ENCODE results near the gene USP20.
"Not testable (repeated sequence)": the region's sequence is repeated elsewhere in the genome, so short reads cannot be mapped to it uniquely, and the experiment has no call there.

Gene USP20

DNA sequence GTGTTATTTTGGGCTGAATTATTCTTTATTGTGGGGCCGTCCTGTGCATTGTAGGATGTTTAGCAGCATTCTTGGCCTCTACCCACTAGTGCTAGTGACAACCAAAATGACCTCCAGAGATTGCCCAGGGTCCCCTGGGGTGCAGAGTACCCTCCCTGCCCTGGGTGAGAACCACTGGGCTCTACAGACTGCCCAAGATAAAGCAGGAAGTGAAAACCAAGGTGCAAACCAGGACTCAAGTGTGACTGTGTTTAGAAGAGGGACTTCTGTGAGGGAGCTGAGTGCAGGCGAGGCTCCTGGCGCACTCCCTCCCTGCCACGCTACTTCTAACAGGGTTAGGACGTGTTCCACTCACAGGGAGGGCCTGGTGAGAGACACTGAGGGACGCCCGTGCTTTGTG, 41.6 kb downstream of the USP20 start:
- DNase-seq = no peak

DNA sequence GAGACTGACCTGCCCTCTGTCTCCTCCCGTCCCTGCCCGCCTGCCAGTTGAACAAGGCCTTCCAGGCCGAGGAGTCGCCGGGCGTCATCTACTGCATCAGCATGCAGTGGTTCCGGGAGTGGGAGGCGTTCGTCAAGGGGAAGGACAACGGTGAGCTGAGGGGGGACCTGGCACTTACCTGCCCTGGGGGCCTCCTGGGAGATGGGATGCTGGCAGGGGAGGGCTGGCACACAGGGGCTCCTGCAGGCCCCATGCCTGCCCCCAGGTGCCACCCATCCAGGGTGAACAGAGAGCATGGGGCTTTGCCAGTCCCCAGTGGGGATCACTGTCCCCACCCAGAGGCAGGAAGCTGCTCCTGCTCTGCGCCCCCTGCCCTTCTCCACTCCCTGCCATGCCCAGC, 43.0 kb downstream of the USP20 start:
- DNase-seq = no peak

DNA sequence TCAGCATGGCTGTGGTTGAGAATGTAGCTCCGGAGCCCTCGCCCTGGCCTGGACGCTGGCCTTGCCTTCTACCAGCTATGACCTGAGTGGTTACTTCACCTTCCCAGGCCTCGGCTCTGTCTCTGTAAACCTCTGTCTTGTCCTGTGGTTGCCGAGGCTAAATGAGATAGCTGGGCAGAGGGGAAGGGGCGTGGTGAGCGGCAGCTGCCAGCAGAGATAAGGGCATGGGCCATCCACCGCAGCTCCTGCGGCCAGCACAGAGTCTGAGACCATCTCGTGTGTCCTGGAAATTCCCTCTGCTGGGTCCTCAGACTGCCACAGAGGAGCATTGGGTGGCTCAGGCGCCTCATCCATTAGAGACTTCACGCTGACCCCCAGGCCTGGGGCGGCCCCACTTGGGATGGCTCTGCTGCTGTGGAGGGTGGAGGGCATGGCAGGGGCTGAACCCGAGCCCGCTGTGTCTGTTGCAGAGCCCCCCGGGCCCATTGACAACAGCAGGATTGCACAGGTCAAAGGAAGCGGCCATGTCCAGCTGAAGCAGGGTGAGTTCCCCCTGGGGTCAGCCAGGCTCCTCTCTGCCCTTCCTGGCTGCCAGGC, 43.9 kb downstream of the USP20 start:
- DNase-seq = no peak

DNA sequence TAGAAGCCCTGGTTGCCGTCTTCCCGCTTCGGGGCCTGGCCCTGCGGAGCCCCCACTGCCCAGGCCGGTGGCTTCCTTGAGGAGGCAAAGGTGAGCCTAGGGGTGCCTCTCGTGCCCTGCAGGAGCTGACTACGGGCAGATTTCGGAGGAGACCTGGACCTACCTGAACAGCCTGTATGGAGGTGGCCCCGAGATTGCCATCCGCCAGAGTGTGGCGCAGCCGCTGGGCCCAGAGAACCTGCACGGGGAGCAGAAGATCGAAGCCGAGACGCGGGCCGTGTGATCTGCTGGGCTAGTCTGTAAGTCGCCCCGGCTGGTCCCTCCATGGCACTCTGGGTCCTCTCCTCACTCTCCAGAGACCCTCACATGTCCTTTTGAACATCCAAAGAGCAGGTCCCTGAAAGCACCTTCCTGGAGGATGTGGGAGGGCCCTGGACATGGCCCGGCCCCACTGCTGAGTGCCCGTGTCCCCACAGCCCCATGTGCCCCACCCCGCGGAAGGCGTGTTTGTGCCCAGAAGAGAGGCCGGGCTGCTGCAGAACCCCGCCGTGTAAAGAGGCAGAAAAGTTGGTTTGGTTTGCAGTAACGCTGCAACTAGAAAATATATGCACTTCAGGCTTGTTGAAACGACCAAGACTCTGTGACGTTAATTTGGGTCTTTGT, 44.9 kb downstream of the USP20 start:
- no peak for DNase-seq

DNA sequence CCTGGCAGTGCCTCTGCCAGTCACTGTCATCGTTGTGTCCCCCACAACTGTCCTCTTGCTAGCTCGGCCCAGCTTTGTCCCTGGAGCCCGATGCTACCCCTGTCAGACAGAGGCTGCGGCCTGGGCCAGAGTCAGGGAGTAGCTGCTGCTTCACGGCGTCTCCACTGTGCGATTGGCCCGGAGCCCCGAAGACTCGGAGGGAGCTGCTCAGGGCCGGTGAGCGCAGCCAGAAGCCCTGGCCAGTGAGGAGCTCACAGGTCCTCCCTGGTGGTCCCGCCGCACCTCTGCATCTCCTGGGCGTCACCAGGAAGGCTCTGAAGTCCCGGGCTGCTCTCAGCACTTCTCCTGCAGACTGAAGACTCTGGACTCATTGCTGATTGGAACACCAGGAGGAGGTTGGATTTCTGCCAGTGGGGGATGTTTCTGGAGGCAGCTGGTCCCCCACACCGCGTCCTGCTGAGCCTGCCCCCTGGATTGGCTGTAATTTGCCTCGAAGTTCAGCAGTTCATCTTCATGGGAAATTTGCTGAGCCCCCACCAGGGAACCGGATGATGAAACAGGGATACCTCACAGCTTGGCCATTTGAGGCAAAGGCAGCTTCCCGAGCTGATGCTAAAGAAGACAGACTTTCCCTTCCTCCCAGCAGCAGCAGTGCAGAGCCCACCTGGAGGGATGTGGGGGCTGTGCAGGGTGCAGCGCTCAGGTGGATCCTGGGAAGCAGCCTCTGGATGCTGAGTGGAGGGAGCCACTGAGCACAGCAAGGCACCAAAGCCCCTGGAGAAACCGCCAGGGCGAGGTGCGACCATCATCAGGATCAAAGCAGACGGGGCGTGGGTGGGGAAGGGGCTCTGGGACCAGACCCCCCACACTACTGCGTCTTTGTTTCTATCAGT, 45.6 kb downstream of the USP20 start:
- DNase-seq = peak; percentile 44

DNA sequence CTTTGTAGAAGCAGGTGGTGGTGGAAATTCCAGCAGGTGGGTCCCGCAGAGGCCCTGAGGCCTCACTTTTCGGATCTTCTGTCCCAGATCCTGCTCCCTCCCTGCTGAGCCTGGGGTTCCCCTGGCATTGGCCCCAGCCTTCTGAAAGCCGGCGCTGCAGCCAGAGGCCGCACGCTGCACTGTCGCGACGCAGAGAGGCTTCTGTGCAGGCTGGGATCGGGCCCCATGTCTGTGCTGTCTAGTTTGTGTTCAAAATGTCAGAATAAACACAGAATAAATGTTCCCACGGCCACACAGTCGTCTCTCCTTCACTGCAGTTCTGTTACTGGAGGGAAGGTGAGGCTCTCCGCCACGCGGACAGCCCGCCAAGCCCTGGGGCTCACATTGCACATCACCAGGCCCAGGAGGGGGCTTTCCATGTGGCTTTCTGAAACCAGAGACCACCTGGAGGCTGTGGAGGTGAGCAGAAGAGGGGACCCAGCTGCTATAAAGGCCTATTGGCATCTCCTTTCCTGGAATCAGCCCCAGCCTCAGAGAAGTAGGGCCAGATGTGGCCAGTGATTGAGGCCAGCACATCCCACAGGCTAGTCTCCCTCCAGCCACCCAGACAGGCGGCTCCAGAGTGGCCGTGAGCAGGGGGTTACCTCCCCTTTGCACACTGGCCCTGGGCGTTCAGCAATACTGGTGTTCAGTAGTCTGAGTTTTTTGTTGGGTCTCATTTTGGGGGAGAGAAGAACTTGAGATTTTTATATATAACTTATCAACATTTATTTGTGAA, 46.5 kb downstream of the USP20 start:
- no peak for DNase-seq

DNA sequence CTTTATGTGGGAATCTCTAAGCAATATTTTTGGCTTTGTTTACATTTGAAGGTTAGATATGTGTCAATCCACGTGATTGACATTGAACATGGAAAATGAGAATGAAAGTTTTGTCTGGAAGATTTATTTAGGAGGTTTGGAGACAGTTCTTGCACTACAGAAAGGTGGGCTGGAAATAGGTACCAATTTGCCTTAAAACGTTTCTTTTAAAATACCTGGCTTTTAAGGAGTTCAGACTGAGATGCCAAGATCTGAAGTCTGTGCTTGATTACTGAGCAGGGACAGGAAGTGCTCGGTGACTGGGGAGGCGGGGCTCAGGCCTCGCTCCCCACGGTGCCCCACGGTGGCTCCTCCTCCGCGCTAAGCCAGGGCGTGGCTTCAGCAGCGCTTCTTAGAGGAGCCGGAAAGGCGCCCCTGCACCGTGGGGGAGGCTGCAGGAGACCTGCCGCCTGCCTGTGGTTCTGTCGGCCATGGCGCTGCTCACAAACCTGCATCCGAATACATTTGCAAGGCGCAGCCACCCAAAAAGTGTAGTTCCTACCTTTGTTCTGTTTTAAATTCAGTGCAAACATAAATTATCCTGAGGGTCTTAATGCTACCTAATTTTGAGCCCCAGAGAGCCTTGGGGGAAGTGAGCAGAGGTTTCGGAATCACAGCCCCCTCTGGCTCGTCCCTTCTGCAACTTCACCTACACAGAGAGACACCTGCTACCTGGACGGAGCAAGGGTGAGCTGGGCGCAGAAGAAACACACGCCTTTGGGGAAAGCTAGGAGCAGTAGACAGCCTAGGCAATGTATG, 49.2 kb downstream of the USP20 start:
- DNase-seq = peak; percentile 91

DNA sequence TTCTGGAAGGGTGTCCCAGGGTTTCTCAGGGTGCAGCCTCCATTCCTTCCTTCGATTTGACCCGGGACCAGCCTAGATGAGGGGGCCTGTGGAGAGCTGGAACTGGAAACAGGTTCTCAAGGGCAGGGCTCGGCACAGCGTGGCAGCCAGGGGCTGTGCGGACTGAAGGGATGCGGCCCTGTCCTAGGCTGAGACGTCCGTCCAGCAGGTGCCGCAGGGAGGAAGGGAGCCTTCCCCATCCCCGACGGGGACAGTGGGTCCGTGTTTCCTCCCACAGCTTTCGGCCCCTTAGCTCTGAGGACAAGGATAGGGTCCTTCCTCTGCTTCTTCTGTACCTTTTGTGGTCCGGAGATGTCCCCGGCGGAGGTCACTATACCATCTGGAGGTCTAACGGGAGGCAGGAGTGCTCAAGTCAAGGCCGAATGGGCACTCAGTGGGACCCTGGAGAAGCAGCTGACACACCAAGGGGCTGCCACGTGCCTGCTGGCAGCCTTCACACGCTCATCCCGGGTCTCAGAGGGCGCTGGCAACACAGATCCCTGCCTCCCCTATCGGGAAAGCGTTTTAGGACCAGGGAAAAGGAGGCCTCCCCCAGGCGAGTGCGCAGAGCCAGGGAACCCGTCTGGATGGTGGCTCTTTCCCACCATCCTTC, 49.9 kb downstream of the USP20 start:
- DNase-seq = peak; percentile 59

DNA sequence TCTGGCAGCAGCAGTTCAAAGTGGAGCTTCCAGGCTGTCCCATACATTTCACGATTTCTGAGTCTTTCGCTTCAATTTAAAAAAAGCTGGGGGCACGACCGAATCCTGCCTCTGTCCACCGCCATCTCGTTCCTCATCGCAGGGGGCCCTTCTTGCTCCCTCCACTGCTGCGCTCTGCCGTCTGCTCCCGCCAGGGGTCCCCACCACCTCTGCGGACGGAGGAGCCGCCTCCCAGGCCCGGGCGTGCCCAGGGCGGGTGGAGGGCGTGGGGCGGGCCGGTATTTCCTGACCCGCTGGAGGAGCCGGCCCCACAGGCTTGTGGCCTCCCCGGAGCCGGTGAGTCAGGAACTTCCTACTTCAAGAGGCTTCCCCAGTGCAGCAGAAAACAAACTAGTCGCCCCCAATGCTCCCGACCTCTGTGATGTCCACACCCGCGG, 50.4 kb downstream of the USP20 start:
- DNase-seq = peak; percentile 85

DNA sequence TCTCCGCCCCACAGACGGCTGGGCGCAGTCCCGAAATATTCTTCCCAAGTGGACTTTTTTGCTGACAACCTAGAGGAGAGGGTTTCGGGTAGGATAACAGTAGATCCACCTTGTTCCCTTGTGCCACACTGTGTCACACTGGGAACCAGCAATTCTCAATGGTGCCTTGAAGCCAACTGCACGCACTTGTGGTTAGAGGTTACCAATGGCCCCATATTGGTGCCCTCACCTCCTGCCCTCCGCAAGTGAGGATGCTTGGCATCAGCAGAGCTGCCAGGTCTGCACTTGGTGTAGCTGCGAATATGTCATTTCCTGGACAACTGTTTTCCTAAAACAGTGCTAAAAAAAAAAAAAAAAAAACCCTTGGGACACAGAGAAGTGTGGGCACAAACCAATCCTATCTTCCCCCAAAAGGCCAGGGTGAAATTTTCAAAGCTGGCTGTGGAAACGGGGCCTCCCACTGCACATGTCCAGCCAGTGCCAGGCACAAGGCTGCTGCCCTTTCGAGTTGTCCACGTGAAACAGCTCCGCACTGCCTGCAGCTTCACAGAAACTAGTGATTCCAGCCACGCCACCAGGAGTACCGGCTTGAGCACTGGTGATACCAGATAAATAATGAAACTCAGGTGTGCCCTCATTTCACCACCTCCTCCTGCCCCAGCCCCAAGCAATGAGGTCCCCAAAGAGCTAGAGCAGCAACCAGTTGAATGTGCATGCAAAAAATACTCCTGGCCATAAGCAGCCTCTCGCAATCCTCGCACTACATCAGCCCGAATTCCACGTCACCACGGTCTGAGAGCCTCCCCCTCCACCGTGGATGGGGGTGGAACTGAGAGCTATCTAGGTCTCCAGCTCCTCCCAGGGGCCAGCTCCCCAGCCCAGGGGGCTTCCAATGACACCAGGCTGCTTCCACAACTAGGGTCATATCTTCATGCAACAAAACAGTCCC, 51.2 kb downstream of the USP20 start:
- DNase-seq = no peak

DNA sequence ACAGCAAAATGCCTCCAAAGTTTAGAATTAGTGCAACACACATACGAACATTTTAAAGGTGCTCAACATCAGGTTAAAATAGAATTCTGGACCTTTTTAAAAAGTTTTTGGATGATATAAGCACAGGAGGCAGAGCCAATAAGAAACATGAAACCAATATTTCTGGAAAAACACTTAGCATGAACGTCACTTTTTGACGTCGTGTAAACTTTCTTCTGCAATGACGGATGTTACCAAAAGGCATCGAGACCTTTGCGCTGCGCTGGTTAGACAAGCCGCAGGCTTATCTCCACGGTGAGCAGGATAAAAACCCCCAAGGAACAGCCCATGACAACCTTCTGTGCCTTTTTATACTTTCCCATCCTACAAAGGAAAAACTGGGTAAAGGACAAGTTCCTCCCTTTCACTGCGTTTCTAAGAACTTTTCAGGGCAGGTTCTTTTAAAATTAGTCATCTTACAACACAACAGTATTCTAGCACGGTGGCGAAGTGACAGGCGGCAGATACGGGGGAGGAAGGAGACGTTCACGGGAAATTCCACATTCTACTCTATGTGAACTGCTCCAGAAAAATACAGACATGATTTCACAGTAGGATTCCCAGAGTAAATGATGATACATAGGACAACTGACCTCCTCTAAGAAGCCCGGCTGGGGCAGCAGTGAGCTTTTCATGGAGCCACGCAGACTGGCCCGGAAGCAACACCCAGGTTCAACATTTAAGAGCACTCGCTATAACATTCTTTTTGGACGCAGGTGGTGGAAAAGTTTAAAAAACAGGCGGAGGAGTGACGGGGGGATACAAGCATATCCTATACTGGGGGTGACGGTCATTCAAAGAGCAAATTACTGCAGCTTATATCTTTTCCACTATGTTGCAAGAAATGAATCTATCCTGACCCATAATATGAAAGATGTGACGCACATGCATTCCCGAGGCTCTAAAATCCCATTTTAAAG, 52.4 kb downstream of the USP20 start:
- no peak for DNase-seq

DNA sequence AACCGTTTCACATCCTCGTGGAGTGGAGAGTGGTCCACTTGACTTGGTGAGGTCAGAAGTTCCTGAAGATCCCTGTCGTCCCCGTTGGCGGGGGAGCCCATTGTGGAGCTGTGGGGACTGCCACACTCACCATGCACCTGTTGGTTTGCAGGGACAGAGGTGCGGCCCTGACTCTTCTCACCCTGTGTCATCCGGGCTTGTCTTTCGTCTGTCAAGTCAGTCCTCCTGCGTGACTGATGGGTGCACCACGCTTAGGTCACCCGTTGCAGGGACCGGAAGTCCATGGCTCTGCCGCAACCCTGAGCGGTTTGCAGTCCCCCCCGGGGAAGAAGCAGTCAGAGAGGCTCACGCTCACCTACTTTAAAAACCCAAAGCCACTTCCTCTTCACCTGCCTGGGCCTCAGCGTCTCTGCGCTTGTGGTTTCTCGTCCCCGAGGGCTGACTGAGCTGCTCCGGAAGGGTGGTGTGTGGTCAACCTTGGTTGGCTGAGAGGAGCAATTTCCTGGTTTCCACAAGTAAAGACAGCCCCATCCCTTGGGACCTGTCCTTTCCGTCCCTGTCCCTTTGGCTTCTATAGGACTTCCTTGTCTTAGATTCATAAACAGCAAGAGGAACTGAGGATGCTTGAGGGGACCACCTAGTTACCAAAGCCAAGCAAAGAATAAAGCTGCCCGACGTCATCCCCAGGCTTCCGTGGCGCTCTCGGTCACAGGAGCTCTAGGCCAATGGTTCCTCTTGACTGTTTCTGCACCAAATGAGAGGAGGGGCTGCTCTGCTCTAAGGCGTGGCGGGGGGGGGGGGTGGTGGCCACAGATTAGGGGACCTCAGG, 53.2 kb downstream of the USP20 start:
- DNase-seq = no peak

DNA sequence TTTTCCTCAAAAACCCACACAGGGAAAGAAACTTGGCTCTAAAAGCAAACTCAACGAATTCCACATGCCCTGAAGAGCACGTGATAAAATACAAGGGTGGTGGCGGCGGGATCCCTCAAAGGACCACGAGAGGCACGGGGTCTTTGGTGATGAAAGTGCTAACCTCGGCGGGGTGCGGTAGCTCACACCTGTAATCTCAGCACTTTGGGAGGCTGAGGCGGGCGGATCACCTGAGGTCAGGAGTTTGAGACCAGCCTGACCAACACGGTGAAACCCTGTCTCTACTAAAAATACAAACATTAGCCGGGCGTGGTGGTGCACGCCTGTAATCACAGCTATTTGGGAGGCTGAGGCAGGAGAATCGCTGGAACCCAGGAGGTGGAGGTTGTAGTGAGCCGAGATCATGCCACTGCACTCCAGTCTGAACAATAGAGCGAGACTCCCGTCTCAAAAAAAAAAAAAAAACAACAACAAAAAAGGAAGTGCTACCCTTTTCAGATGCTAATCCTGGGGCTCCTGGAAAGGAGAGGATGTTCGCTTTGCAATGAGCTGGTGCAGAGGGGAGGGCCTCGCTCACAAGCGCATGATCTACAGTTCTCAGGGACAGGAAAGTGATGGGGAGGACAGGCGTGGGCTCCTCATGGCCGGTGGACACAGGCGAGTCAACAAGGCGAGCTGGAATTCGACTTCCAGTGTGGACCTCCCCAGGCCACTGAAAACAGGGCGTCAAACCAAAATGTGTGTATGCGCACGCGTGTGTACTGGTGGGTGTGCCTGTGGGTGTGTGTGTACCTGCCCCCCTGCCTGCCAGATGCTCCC, 54.1 kb downstream of the USP20 start:
- DNase-seq = no peak

DNA sequence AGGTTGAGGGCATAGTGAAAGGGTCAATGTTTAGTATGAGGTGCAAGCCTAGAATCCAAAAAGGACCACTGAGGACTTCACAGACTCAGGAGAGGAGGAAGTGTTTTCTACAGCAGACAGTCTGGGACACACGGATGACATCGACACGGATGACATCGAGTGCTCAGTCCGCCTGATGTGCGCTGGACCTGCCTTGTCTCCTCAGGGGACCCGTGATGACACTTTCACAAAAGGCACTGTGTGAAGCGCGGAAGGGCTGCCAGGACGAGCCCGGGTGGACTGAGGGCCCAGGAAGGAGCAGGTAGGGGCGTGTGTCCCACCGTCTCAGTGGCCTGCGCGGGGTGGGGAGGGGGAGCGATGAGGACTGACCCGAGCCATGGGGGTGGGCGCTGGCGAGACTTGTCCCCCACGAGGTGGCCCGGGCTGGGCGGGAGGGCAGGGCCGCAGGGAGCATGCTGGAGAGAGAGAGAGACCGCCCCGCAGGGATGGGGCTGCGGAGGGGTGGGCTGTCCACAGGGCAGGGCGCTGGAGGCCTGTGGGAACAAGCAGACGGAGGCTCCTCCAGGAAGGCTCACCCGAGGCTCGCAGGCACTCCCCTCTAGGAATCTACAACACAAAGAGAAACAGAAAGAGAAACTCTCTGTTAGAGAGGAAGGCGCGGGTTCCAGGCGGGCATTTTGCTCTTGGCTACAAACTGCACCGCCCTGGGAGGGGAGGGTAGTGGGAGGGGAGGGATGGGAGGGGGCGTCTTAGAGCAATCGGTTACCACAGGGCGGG, 54.9 kb downstream of the USP20 start:
- DNase-seq = no peak

DNA sequence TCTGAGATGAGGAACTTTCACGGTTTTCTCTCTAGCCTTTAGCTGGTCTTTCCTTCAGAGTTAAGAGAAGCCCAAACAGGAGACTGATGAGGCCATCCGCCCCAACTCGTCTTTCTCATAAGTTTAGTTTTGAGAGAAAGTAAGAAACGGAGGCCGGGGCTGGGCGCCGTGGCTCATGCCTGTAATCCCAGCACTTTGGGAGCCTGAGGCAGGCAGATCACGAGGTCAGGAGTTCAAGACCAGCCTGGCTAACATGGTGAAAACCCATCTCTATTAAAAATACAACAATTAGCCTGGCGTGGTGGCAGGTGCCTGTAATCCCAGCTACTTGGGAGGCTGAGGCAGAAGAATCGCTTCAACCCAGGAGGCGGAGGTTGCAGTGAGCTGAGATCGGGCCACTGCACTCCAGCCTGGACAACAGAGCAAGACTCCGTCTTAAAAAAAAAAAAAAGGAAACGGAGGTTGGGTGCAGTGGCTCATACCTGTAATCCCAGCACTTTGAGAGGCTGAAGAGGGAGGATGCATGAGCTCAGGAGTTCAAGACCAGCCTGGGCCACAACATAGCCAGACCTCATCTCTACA, 55.6 kb downstream of the USP20 start:
- DNase-seq = not testable (repeated sequence)

DNA sequence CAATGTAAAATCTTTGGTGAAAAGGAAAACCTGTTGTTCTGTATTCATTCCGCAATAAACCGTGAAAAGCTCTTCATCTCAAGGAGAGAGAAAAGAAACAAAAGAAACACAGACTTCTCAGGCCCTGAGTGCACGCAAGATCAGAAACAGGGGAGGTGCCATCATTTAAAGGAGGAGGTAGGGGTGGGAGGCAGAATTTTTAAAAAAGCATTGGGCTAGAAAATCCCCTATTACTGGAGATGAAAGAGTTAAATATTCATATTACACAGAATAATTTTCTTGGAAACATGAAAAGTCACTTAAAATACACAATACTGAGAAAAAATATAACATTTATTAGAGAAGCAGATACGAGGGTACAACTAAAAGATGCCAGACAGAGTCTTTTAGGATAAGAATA, 56.3 kb downstream of the USP20 start:
- DNase-seq = no peak

All from eye (tissue), 1 donor.